Uterus (tissue), 2 donors: ENCODE measurements around the gene IFT52.

ENCODE experiments used
- CTCF ChIP-seq, 4 experiments: fragments of 200-600 bp in 2 of 4; fragments of 450-650 bp in 2 of 4; sonication (generic) in 2 of 4; IDR thresholded peaks; one replicate each; pipeline ENCODE4 v1.5.1; 2016 to 2019; ENCODE audit warnings: antibody characterized with exemption in 4 of 4, mild to moderate bottlenecking in 2 of 4, moderate library complexity in 1 of 4
- POLR2A ChIP-seq, 2 donors: fragments of 450-650 bp; IDR thresholded peaks; one replicate each; pipeline ENCODE4 v1.6.1; 2016; ENCODE audit warnings: antibody characterized with exemption in 2 of 2, mild to moderate bottlenecking in 1 of 2, moderate library complexity in 1 of 2

DNA sequence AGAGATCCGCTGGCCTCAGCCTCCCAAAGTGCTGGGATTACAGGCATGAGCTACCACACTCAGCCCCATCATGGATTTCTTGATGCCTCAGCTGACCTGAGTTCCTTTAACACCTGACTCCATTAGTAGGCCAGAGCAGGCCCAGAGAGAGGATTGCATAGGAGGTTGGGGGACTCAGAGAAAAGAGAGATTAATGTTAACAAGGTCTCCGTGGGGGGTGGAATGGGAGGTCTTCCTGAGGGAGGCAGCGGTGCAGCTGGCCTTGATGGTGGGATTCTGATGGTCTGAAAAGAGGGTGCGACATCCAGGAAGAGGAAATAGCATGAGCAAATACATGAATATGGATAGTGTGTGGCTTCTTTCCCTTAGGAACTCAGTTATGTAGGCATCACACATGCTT is 22.0 kb upstream of the IFT52 start:
- TF ChIP-seq CTCF (IDR thresholded peaks at IDR 0.05) (no peak), POLR2A (IDR thresholded peaks at IDR 0.05) (no peak)
